GM21515 (cell line): ENCODE measurements around the gene CDKAL1.

Experiments
- ATAC-seq: cut with Tn5 transposase; IDR thresholded peaks from one replicate; pipeline ENCODE4 v1.9.1; 2021; ENCODE audit not compliant: unreplicated experiment

The CDKAL1 gene

GRCh38 chr6:20998748-20999448, 464.6 kb downstream of the CDKAL1 start:
- ATAC-seq: no peak

DNA sequence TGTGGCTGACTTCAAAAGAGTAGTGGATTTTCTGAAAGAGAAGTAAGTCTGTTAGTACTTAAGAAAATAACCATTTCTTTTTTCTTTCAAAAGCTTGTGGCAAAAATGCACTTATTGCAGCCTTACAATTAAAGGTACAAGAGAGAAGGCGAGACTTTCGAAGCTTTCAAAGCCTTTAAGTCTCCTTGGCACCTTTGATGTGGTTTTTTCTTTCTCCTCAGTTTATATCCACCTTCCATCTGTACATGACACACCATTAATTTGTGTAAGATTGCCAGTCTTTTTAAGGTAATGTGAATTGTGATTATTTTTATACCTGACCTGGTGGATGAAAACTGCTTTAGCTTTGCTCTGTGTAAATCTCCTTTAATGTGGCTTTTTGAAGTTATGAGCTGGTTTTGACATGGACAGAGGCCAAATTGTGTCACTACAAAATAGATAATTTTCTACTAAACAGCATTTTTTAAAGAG, 466.1 kb downstream of the CDKAL1 start:
- no peak for ATAC-seq

GRCh38 chr6:21001736-21002135, 467.5 kb downstream of the CDKAL1 start:
- no peak for ATAC-seq

DNA sequence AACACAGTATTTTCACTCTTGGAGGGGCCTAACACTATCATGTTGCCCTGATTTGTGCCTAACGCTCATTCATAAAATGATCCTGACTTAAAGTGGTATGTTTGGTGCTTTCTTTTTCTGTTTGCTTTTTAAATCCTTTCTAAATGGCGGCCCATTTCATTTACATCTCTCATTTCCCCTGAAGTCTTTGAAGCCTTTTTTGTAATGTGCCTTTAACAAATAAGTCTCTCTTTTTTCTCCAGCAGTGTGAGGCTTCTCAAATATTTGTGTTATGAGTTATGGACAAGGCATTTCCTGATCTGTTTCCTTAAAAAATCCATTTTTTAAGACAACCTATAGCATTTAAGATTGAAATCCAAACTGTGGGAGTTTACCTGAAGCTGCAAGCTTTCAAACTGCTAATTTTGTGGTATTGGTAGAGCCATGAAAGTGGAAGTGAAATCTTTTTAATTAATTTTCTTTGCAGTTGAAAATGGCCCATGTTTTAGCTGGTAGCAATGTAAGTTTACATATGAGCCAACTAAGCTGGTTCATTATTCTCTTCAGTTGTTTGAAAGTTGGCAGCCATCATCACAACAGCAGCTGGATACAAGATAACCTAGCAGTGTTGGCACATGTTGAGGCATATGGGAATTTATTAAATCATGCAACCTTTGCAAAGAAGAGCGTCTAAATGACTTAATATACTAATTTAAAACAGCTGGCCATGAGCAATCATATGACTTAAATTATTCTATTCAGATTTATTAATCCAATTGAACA, 469.7 kb downstream of the CDKAL1 start:
- peak; percentile 87 for ATAC-seq

DNA sequence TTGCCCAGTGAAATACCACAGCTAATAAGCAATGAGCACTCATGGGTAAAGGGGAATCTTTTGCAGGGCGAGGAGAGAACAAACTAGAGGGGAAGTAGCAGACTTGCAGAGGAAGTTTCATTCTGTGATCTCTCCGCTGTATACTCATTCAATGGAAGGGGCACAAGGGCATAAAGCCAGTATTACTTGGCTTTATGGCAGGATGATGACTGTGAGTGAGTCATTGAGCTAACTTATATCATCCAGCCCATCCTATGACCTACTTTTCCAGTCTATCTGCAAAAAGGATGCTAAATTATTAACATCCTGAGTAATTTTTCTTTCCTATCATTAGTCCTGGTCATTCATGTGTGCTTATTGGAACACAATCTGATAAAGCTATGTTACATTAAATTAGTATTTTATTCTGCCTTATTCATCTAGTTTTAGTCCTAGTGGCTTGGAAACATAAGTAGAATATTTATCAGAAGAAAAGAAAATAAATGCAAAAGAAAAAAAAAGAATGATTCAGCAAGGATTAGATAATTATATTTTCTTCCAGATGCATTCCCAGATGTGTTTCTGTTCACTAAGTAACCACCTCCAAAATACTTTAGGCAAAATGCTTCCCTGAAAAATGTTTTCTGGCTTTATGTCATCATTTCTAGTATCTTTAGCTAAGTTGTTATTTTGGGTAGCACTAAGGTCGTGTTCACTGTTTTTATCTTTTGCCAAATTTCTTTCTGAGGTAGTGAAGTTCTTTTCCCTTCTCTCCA, 471.7 kb downstream of the CDKAL1 start:
- ATAC-seq: no peak

DNA sequence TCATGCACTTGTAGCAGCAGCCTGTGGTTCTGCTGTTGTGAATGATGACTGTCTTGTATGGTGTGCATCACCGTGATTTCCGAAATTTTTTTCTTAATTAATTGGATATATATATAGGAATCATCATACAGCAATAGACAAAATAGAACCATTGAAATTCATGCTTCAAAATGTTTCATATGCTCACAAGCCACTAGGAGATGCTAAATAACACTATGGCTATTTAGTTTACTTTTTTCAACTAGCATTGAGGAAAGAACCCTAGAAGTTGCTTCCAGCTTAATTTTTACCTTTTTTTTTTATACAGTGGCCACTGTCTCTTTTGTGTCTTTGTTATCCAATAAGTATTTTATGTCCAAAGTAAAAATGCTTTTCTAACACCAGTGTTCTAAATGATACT, 485.4 kb downstream of the CDKAL1 start:
- no peak for ATAC-seq

GRCh38 chr6:21022343-21023107, 488.3 kb downstream of the CDKAL1 start:
- ATAC-seq: peak; percentile 94

DNA sequence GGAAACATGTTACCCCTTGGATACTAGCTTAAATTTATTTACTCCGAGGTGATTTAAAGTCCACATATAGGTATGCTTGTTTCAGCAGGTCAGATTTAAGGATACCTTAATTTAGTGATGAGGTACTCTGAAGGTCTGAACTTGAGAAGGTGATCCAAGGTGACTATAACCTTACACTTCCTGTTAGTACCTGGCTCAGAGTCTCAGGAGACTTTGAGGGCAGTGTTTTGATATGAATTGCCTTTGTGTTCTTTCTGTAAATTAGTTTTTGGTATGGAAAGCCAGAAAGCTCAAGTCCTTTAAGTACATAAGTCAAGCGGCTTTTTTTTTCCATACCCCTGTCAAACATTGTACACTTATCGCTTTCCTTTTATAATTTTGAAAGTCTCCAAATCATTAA, 489.0 kb downstream of the CDKAL1 start:
- no peak for ATAC-seq

GRCh38 chr6:21024616-21025015, 490.4 kb downstream of the CDKAL1 start:
- no peak for ATAC-seq

- no peak for ATAC-seq
Measured at GRCh38 chr6:21026576-21027273, 492.5 kb downstream of the CDKAL1 start.

- ATAC-seq: no peak
Measured at GRCh38 chr6:21027507-21027906, 493.2 kb downstream of the CDKAL1 start.

GRCh38 chr6:21031182-21031581, 496.9 kb downstream of the CDKAL1 start:
- no peak for ATAC-seq

GRCh38 chr6:21033084-21033483, 498.8 kb downstream of the CDKAL1 start:
- no peak for ATAC-seq

DNA sequence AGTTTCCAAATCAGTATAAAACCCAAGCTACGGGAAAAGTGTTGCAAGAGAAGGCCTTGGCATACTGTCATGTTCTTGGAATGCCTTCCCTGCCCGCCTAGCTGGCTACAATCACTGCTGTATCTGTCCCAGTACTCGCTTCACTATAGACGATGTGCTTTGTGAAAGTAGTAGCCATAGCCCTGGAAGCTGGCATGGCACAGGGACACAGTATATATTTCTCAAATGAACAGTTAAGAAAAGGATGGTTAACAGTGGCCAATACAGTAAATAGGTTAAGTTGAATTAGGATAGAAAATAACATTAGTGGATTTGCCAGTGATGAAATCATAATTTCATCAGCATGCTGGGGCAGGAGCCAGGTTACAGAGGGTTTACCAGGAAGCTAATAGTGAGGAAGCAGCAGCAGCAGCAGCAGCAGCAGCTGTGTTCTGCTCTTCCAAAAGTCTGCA, 499.3 kb downstream of the CDKAL1 start:
- ATAC-seq: no peak

- no peak for ATAC-seq
Measured at GRCh38 chr6:21034345-21034744, 500.1 kb downstream of the CDKAL1 start.

DNA sequence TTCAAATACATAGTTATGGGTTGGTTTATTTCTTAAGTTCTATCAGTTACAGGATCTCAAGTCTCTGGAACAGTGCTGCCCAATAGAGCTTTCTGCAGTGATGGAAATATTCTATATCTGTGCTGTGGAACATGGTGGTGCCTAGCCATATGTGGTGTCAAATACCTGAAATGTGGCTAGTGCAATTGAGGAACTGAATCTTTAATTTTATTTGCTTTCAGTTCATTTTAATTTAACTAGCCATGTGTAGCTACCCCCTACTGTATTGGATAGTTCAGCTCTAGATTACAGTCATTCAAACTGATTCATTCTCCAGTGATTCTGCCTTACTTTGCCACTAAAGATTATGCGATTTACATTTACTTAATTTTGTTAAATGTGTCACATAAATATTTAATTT, 503.2 kb downstream of the CDKAL1 start:
- ATAC-seq: no peak

DNA sequence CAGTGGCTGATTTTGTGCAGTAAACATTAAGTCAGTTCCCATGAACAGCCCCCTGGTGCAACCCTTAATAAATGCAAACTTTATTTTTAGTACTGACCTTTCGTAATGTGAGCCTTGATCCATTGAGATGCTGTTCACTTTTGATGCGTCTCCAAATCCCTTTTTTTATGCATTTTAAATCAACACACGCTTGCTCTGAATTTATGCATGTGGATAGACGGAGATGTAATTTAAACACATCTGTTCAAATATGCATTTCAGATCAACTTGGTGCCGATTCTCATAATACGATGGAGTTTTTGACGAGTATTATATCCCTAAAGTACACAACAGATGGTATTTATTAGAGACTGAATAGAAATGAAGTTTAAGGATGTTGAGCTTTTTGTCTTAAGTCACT, 505.7 kb downstream of the CDKAL1 start:
- no peak for ATAC-seq

DNA sequence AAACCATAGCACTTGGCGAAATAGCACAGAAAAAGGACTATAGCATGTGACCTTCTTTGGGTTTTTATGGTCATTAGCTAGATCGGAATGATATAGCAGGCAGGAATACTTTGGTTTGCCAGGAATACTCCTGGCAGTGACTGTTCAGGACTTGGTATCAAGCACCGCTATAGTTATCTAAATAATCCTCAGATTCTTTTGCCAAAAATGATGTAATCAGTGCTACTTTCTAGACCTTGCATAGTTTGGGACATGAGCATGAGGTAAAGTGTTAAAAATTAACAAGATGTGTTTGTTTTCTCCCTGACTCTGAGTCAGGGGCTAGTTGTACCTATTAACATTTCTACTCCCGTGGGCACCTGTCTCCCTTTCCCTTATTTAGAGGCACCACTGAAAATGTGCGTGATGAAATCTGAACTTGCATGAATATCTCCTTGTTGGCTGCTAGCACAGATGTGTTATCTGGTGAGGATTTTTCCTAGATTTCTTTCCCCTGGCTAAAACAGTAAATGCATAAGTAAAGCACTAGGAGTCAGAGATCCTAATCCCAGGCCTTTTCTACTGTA, 511.0 kb downstream of the CDKAL1 start:
- no peak for ATAC-seq

DNA sequence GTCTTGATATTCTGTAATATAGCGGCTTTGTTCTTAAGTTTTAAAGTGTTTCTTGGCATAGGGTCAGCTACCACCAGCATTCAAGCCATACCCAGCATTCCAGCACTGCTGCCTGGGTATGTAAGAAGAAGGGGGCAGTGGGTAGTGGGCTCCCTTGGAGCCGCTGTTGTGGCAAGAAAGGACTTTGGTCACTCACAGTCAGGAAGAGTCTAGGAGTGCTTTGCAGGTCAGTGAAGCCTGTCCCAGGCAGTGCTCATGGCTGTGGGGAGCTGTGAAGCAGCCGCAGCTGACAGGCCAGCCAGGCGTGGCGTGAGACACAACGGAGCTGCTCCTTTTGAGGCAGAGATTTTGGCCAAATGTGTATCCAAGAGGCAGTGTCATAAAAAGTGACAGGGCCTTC, 512.0 kb downstream of the CDKAL1 start:
- no peak for ATAC-seq

DNA sequence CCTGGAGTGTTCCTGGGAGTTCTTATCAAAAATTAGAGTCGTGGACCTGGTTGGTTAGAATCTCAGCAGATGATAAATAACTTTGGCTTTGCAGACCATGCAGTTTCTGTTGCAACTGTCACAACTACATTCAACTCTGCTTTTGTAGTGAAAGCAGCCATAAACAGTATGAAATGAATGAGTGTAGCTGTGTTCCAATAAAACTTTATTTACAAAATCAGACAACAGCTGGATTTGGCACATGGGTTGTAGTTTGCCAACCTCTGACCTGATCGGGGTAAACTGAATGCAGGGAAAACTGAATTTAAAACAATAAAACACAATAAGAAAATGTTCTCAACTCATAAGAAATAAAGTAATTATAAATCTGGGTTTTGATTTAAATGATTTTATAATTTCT, 513.8 kb downstream of the CDKAL1 start:
- no peak for ATAC-seq
